Neural cell (in vitro differentiated cells): ENCODE data around the gene CHST11.

Experiments used
- MXI1 ChIP-seq: fragments of 450-650 bp; conservative IDR thresholded peaks from 2 replicates; pipeline ENCODE4 v1.6.1; 2014; ENCODE audit warnings: antibody characterized with exemption, mild to moderate bottlenecking; ENCODE audit not compliant: poor library complexity, severe bottlenecking
- POLR2AphosphoS5 ChIP-seq: IDR thresholded peaks from 2 replicates; pipeline ENCODE4 v1.6.1; 2012
- REST ChIP-seq: IDR thresholded peaks from 2 replicates; pipeline ENCODE4 v1.6.1; 2012; ENCODE audit warnings: borderline replicate concordance
- SMC3 ChIP-seq: fragments of 450-650 bp; conservative IDR thresholded peaks from 2 replicates; pipeline ENCODE4 v1.6.1; 2014; ENCODE audit warnings: antibody characterized with exemption, mild to moderate bottlenecking, moderate library complexity; ENCODE audit not compliant: poor library complexity
- TF ChIP-seq, protein P1 (sequence below): fragments of 450-650 bp; IDR thresholded peaks from 2 replicates; pipeline ENCODE4 v1.5.1; 2014; ENCODE audit warnings: antibody characterized with exemption, mild to moderate bottlenecking, moderate library complexity; ENCODE audit not compliant: poor library complexity, severe bottlenecking

DNA sequence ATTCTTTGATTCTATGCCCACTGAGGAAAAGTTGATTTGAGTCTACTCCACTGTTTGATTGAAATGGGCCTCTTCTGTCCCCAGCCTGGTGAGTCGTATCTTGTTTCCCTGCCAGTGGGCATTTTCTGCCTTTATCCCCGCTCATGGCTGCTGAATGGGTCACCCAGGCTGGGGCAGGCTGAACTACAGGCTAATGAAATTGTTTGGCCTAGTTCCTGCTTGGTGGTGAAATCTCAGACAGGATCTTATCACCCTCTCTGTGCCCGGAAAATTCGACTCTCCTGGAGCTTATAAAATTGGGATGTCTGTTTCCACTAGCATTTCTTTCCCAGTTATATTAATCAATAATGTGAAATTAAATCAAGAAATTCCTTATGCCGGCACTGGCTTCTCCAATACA is 65.0 kb downstream of the CHST11 start:
- TF ChIP-seq POLR2AphosphoS5 (no peak), MXI1 (no peak), SMC3 (no peak), REST (no peak)
- TF ChIP-seq, protein P1, sequence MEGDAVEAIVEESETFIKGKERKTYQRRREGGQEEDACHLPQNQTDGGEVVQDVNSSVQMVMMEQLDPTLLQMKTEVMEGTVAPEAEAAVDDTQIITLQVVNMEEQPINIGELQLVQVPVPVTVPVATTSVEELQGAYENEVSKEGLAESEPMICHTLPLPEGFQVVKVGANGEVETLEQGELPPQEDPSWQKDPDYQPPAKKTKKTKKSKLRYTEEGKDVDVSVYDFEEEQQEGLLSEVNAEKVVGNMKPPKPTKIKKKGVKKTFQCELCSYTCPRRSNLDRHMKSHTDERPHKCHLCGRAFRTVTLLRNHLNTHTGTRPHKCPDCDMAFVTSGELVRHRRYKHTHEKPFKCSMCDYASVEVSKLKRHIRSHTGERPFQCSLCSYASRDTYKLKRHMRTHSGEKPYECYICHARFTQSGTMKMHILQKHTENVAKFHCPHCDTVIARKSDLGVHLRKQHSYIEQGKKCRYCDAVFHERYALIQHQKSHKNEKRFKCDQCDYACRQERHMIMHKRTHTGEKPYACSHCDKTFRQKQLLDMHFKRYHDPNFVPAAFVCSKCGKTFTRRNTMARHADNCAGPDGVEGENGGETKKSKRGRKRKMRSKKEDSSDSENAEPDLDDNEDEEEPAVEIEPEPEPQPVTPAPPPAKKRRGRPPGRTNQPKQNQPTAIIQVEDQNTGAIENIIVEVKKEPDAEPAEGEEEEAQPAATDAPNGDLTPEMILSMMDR = no peak
